ENCODE data around the gene GNAL.

Gene GNAL

DNA sequence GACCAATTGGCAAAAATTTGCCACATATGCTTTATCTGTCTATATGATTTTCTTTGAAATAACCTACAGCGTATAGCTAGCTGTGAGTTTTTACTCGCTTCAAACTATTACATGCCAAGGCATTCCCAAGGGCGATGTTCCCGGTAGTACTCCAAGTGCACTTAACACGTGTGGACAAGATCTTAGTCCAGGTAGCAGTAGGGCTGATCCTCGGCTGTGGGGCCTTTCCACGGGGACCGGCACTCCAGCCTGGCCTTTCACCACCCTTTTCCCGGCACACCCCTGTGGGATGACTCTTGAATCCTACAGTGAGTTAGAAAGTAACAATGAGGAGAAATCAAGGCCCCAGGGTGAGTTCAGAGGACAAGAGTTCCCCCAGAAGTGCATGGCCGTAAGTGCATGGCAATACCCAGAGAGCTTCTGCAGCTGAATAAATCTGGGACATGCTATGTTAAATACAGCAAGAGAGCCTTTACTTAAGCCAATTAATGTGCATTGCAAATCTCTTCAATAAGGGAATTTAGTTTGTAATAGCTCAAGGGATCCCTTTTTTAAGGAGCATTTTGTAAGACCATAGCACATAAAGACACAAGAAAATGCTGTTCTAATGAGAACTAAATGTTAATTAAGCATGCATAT is 188.6 kb downstream of the GNAL start:
- no peak for DNase-seq (ENCODE audit: extremely low read depth, low read depth)
- no peak overlapping the region for H3K4me3 ChIP-seq (replicated peaks; ENCODE audit: low read depth, low read length)
- TF ChIP-seq, protein P1, sequence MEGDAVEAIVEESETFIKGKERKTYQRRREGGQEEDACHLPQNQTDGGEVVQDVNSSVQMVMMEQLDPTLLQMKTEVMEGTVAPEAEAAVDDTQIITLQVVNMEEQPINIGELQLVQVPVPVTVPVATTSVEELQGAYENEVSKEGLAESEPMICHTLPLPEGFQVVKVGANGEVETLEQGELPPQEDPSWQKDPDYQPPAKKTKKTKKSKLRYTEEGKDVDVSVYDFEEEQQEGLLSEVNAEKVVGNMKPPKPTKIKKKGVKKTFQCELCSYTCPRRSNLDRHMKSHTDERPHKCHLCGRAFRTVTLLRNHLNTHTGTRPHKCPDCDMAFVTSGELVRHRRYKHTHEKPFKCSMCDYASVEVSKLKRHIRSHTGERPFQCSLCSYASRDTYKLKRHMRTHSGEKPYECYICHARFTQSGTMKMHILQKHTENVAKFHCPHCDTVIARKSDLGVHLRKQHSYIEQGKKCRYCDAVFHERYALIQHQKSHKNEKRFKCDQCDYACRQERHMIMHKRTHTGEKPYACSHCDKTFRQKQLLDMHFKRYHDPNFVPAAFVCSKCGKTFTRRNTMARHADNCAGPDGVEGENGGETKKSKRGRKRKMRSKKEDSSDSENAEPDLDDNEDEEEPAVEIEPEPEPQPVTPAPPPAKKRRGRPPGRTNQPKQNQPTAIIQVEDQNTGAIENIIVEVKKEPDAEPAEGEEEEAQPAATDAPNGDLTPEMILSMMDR (IDR thresholded peaks at IDR 0.05; ENCODE audit: low read depth, low read length, missing control alignments), result no peak

DNA sequence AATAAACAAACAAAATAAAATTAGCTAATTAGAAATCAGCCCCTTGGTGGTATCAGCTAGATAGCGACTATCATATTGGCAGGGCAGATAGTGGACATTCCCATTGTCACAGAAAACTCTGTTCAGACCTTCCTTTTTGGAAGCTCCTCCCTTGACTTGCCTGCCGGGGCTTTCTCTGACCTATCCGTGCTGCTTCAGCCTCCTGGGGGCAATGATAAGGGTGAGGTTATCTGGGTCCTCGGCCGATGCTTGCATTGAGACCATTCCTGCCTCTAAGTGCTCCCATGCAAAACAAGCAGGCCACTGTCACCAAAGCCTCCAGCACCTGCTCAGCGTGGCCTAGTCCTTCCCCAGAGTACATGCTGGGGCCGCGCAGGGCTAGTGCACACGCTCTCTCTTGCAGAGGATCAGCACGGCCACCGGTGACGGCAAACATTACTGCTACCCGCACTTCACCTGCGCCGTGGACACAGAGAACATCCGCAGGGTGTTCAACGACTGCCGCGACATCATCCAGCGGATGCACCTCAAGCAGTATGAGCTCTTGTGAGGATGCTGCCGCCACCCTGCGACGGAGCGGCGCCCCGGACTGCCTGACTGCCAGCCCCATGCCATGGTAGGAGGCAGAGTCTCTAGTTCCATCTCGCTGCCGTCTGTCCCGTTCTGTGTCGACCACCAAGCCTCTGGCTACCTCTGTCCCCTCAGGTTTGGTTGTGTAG is 191.7 kb downstream of the GNAL start:
- TF ChIP-seq, protein P1 (IDR thresholded peaks at IDR 0.05; ENCODE audit: low read depth, low read length, missing control alignments), result no peak
- no peak overlapping the region for H3K4me3 ChIP-seq (replicated peaks; ENCODE audit: low read depth, low read length)
- DNase-seq (ENCODE audit: extremely low read depth, low read depth), result no peak

DNA sequence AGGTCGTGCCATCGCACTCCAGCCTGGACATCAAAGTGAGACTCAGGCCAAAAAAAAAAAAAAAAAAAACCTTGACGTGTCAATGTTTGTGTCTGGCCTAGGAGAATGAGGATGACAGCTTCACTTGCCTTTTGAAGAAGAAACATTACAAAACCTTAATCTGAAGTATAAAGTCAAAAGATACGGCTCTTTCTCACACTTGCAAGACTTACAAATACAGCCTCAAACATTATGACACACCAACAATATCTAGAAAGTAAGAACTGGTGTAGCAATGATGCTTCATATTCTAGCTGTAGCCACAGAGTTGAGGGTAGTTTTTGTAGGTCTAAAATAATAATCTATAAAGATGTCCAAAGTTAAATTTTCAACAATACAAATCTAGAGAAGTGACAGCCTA is 193.6 kb downstream of the GNAL start:
- no peak for DNase-seq (ENCODE audit: extremely low read depth, low read depth)
- TF ChIP-seq, protein P1 (IDR thresholded peaks at IDR 0.05; ENCODE audit: low read depth, low read length, missing control alignments), result no peak

DNA sequence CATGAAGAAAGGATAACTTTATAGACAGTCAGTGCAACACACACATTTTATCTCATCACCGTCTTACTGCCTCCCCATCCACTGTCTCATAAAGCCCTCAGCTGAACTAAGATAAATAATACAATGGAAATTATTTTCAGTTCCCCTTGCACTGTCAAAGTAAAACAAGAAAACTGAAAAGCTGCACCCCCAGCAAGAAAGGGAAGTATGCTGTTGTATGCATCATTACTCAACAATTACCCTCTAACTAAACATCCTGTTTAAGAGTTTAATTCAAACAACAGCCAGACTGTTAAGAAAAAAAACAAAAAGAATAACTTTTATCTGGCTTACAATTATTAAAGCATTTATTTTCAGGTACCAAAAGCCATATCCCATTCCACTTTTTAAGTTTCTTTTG is 194.1 kb downstream of the GNAL start:
- no peak for DNase-seq (ENCODE audit: extremely low read depth, low read depth)
- TF ChIP-seq, protein P1 (IDR thresholded peaks at IDR 0.05; ENCODE audit: low read depth, low read length, missing control alignments), result no peak
- no peak overlapping the region for H3K4me3 ChIP-seq (replicated peaks; ENCODE audit: low read depth, low read length)

More for the DNA sequence above, 193.6 kb downstream of the GNAL start:
- no peak overlapping the region for H3K4me3 ChIP-seq (replicated peaks; ENCODE audit: low read depth, low read length)

DNA sequence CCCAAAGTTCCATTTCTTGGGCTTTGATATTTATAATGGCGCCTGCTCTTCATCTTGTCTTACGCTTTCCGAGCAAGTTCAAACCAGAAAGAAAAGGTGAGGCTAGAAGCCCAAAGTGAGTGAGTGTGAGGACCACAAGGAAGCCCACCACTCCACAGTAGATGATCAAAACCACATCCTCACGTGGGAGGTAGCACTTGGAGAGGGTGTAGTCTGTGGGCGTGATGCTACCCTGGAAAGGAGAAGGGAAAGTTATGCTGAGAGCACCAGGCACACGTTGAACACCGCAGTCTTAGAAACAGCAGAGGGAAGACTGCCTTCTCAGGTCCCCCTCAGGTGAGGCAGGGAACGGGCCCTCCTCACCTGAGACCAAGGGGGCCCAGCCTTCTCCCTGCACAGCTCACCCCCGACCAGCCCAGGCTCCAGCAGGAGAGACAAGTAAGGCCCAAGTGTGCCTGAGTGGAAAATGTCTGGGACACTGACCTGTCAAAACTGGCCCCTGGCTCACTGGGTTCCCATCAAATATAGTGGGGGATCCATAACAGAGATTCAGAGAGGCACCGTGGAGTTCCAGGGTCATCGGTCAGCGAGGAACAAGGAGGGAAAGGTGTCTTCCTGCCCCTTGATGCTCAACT is 195.4 kb downstream of the GNAL start:
- H3K4me3 ChIP-seq (replicated peaks; ENCODE audit: low read depth, low read length), result no peak overlapping the region
- TF ChIP-seq, protein P1 (IDR thresholded peaks at IDR 0.05; ENCODE audit: low read depth, low read length, missing control alignments), result no peak
- no peak for DNase-seq (ENCODE audit: extremely low read depth, low read depth)

DNA sequence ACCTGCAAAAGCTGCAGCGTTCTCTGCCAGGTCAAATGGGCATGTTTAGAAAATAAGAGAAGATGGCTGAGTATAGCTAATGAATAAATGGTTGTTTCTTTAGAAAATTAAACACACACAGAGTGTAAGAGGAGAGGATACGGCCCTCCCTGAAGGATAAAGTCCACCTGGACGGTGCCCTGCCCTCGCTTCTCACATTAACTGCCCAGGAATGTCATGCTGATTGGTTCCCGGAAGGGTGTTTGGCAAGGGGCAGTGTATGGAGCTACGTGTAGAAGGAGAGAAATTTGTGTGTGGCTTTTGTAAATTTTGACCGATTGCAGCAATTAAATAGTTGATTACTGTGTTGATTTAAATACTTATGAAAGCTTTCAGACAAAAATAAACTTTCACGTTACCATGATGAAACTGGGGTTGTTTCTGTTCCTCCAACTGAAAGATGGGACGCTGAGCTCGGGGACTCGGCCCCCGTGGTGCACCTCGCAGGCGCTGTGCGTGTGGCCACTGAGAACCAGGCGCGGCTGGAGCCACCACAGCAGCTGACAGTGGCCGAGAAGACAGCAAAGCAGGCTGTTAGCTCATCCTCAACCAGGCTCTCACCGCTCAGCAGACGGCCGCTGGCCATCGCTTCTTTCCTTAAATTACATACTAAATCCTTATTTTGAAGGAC is 196.3 kb downstream of the GNAL start:
- TF ChIP-seq, protein P1 (IDR thresholded peaks at IDR 0.05; ENCODE audit: low read depth, low read length, missing control alignments), result no peak
- no peak overlapping the region for H3K4me3 ChIP-seq (replicated peaks; ENCODE audit: low read depth, low read length)
- DNase-seq (ENCODE audit: extremely low read depth, low read depth), result no peak
